GM10248 (cell line): ENCODE data around the gene SLCO2A1.

Experiments
- CTCF ChIA-PET: fragments of 300-600 bp; sonication (Branson Sonifier 250); formaldehyde crosslinking; extraction: SDS; loops from one replicate; lab custom pipeline; 2021; ENCODE audit warnings: antibody characterized with exemption; lab: Yijun Ruan, JAX
- POLR2A ChIA-PET: fragments of 350-650 bp; sonication (Branson Sonifier 250); formaldehyde crosslinking; extraction: SDS; loops from one replicate; lab custom pipeline; 2020; ENCODE audit warnings: antibody characterized with exemption; lab: Yijun Ruan, JAX
- DNase-seq: peaks from one replicate; pipeline ENCODE4 v3.0.0; 2012; ENCODE audit errors: extremely low spot score
- CTCF ChIP-seq: IDR thresholded peaks from 2 replicates; pipeline ENCODE4 v1.5.1; 2012; ENCODE audit warnings: mild to moderate bottlenecking, low read depth; ENCODE audit errors: extremely low read depth, missing control alignments, control extremely low read depth

The SLCO2A1 gene

GRCh38 chr3:133970339-133970738 is 59.4 kb downstream of the SLCO2A1 start:
- no peak for DNase-seq
- POLR2A ChIA-PET: no interaction called here
- no peak for TF ChIP-seq CTCF
- CTCF ChIA-PET: no interaction called here

DNA sequence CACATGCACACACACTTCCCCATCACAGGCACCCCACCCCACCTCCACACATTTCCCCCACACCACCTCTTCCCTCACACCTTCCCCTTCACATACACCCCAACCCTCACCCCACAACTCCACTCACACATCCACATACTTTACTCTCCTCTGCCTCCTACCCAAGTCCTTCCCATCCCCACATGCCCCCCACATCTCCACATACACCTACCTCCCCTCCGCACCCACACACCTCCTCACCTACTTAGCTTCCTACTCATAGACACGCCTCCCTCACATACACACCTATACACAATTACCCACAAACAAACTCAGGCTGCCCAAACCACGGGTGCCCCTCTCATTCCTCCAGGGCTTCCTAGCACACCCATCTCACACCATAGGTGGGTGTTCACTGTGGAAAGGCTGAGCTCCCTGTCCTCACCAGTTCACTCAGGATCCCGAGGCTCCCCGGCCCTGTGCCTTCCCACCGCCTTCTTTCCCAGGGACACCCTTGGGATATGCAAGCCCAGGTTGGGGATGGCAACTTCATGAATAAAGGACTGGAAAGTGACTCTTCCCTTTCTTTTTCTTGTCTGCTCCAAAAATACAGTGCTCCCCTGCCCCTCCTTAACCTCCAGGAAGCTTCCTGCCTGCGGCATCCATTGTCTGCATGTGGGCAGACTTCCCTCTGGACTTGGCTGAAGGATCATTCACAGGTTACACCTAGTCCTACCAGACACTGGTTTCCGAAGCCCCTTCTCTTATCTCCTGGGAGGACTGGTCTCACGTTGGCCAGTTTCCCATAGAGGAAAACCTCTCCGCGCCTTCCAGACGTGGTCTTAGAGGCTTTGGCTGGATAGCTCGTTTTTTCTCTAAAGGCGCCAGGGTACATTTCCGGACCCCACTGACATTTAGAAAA is 61.5 kb downstream of the SLCO2A1 start:
- CTCF ChIA-PET: no interaction called here
- no peak for TF ChIP-seq CTCF
- no peak for DNase-seq
- POLR2A ChIA-PET: interaction anchor here (0.6 kb wide), 1 partner anchor 15 kb away, joined by 10 read pairs; no protein-coding TSS in a partner anchor

- POLR2A ChIA-PET: no interaction called here
- CTCF ChIA-PET: interaction anchor here (1.8 kb wide), 1 partner anchor 14 kb away, joined by 4 read pairs; no protein-coding TSS in a partner anchor
- no peak for DNase-seq
- TF ChIP-seq CTCF: no peak
Observed at GRCh38 chr3:133966954-133967353, 62.8 kb downstream of the SLCO2A1 start.

DNA sequence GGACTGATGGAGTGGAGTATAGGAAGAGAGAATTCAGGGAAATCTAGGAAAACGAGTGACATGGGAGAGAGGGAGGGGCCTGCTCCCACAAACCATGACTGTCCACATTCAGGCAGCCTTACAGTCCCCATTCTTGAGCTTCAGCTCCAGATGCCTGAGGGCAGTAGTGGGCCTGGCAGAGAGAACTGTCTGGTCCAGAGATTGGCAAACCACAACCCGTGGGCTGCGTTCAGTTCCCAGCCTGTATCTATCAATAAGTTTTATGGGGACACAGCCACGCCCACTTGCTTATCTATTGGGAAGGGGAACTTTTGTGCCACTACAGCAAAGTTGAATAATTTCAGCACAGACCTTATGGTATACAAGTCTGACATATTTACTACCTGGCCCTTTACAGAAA is 63.8 kb downstream of the SLCO2A1 start:
- no peak for TF ChIP-seq CTCF
- ChIA-PET CTCF (interaction anchor here (0.8 to 1.8 kb wide), 4 partner anchors 11 to 37 kb away, joined by 3 to 6 read pairs (median 4); no protein-coding TSS in a partner anchor), POLR2A (no interaction called here)
- DNase-seq: no peak

GRCh38 chr3:133965013-133965570 is 64.6 kb downstream of the SLCO2A1 start:
- no peak for DNase-seq
- ChIA-PET POLR2A (no interaction called here), CTCF (interaction anchor here (0.6 to 1.8 kb wide), 6 partner anchors 10 to 581 kb away, joined by 3 to 6 read pairs (median 3); no protein-coding TSS in a partner anchor)
- no peak for TF ChIP-seq CTCF

- CTCF ChIA-PET: interaction anchor here (1.1 to 1.8 kb wide), 2 partner anchors 9 to 12 kb away, joined by 3 to 6 read pairs; no protein-coding TSS in a partner anchor
- TF ChIP-seq CTCF: no peak
- POLR2A ChIA-PET: no interaction called here
- no peak for DNase-seq
Observed at GRCh38 chr3:133964547-133964946, 65.2 kb downstream of the SLCO2A1 start.
